ENCODE results near the gene LRRC4C. TPM values are rescaled to one million over a fixed set of nuclear protein-coding genes. Genes with fewer than 3 reads are reported as not detected.

Gene LRRC4C
- total and polyA plus RNA-seq, 12 donors = 0.15 to 0.93 (median 0.40) TPM

- WGBS, 2 donors = 76 to 79% methylated on average over 3 of the region's 3 CpGs
- intact Hi-C loops (cut with DNase I) = no loop called here
These were observed 485.2 kb downstream of the LRRC4C start for GRCh38 chr11:40974186-40974795.

DNA sequence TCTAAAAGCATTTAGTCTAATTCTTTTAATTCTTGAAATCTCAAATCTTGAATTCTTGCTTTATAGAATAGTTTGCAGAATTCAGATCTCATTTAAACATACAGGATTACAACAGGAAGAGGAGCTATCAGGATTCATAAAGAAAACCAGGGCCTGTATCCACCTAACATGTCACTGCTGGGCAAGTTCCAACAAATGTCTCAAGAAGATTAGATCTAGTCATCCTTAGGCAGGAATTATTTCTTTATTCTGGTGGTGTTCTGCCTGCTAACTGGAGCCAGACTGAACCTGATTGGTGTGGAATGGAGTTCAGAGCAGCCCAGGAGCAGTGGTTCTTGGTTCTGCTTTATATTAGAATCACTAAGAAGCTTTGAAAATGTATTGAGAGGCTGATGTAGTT lies 500.7 kb downstream of the LRRC4C start:
- intact Hi-C loops (cut with DNase I) = no loop called here
- no peak overlapping the region for H3K27ac ChIP-seq
- H3K4me1 ChIP-seq = no peaks in the 10 kb centered on the region
- H3K27me3 ChIP-seq = no peaks in the 10 kb centered on the region
- H3K36me3 ChIP-seq = no peaks in the 10 kb centered on the region
- ATAC-seq (no peak), DNase-seq (no peak)
- H3K9me3 ChIP-seq = peaks cover 0 to 3% (median 0%) of the 10 kb centered on the region in 11 donors
- H3K4me3 ChIP-seq = no peak overlapping the region
- no peak for TF ChIP-seq CTCF (IDR thresholded peaks at IDR 0.05)

More at GRCh38 chr11:40974186-40974795, 485.2 kb downstream of the LRRC4C start:
- Histone ChIP-seq H3K36me3 (no peaks in the 10 kb centered on the region), H3K27ac (no peak overlapping the region), H3K27me3 (no peaks in the 10 kb centered on the region), H3K4me3 (no peak overlapping the region), H3K4me1 (no peaks in the 10 kb centered on the region), H3K9me3 (peaks cover 0 to 38% (median 6%) of the 10 kb centered on the region in 11 donors)
- DNase-seq (no peak), ATAC-seq (no peak)
- TF ChIP-seq CTCF (IDR thresholded peaks at IDR 0.05) = no peak

DNA sequence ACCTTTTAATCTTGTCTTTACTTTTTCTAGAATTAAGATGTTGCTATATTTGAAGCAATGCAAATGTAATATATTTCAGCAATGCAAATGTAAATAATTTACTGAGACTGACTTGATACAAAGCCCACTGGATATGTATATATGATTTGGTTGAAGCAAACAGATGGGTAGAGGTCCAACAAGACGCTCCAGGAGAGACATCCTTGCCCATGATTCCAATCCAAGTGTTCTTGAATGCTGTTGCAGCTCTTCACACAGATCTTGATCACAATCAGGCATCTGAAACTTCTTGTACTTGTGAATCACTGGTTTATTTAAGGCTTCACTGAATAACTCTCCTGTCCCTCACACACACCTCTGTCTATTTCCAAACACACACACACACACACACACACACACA lies 507.0 kb downstream of the LRRC4C start:
- H3K9me3 ChIP-seq = peaks cover 0 to 21% (median 0%) of the 10 kb centered on the region in 11 donors
- no peaks in the 10 kb centered on the region for H3K27me3 ChIP-seq
- no peak for ATAC-seq
- H3K4me1 ChIP-seq = no peaks in the 10 kb centered on the region
- H3K27ac ChIP-seq = no peak overlapping the region
- WGBS, 2 donors = 70 to 73% methylated on average over 1 of the region's 1 CpG
- no peak overlapping the region for H3K4me3 ChIP-seq
- intact Hi-C loops (cut with DNase I) = no loop called here
- H3K36me3 ChIP-seq = no peaks in the 10 kb centered on the region
- DNase-seq = no peak
- no peak for TF ChIP-seq CTCF (IDR thresholded peaks at IDR 0.05)

DNA sequence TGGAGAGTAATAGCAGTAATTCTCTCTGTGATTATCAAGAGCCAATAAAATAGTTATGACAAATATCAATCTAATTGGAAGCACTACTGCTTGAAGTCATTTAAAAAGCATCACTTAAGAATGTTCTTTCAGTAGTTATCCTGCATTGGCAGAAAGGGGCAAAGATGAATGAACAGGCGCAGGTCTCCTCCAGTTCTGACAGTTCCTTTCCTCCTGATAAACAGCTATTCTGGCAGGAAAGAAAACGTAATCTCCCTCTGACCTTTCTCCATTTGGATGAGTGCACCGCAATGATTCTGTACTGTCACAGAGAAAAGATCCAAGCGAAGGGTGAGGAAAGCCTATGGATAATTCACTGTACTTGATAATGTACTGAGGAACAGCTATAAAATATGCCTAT lies 521.5 kb downstream of the LRRC4C start:
- intact Hi-C loops (cut with DNase I) = no loop called here
- no peak for TF ChIP-seq CTCF (IDR thresholded peaks at IDR 0.05)
- Histone ChIP-seq H3K36me3 (no peaks in the 10 kb centered on the region), H3K4me1 (no peaks in the 10 kb centered on the region), H3K4me3 (no peak overlapping the region), H3K27ac (no peak overlapping the region), H3K27me3 (no peaks in the 10 kb centered on the region), H3K9me3 (no peaks in the 10 kb centered on the region)
- ATAC-seq (no peak), DNase-seq (no peak)
- WGBS, 2 donors = 35 to 37% methylated on average over 4 of the region's 4 CpGs
